Esophagus squamous epithelium (tissue), 4 donors: Measurements from ENCODE around the gene RIN2.

Experiments used
- CTCF ChIP-seq, 6 experiments: fragments of 450-650 bp in 4 of 6; fragments of 200-600 bp in 2 of 6; sonication (generic) in 2 of 6; IDR thresholded peaks; one replicate each; pipeline ENCODE4 v1.5.1; 2016 to 2019; ENCODE audit warnings: antibody characterized with exemption in 6 of 6, mild to moderate bottlenecking in 4 of 6, moderate library complexity in 4 of 6
- POLR2A ChIP-seq, 4 donors: fragments of 450-650 bp; IDR thresholded peaks; one replicate each; pipeline ENCODE4 v1.6.1; 2017; ENCODE audit warnings: antibody characterized with exemption in 4 of 4, mild to moderate bottlenecking in 4 of 4, moderate library complexity in 3 of 4

GRCh38 chr20:19802492-19803158 lies 44.6 kb downstream of the RIN2 start:
- TF ChIP-seq CTCF (IDR thresholded peaks at IDR 0.05): peak in 2 of 6 experiments; percentile 45 to 58
- no peak for TF ChIP-seq POLR2A (IDR thresholded peaks at IDR 0.05)
